Posterior vena cava (tissue), 2 donors: Measurements from ENCODE around the gene LRRC71. TPM values are rescaled to one million over a fixed set of nuclear protein-coding genes. Genes with fewer than 3 reads are reported as not detected.

Experiments used
- DNase-seq: peaks from one replicate; pipeline ENCODE4 v3.0.0-alpha.2; 2020; ENCODE audit warnings: low spot score
- intact Hi-C, 2 donors: fragments of 100-400 bp; cut with DNase I; formaldehyde crosslinking; loops; one replicate each; pipeline versions ENCODE4 v1.14.1 to v1.14.2; 2022 to 2023
- microRNA-seq, 2 donors: library from miRNA; unstranded; fragments of <30 nt; microRNA quantifications; one replicate each; pipeline ENCODE4 v1.2.0, GENCODE V29; 2020 to 2021; ENCODE audit warnings: borderline microRNAs expressed in 2 of 2
- total RNA-seq, 2 donors: library from RNA; stranded (reverse); fragmentation: NEBNext Ultra II Directional; extraction: Animal tissue kit (Norgen Biotek cat#: 25700); gene quantifications; one replicate each; pipeline ENCODE4 v1.2.1, GENCODE V29; 2021
- donor health status: DM: yes; HTN: yes; CAD: no.
- donor health status: DM: yes; HTN: yes; CAD: no.

LRRC71 gene
- total RNA-seq, 2 donors from 2014 or later, result not detected

GRCh38 chr1:156959925-156960324 is 39.5 kb downstream of the LRRC71 start:
- DNase-seq, result no peak
- intact Hi-C loops, result no loop called here

- DNase-seq, result no peak
- intact Hi-C loops, result no loop called here
Observed at GRCh38 chr1:156961709-156962108, 41.3 kb downstream of the LRRC71 start.

- DNase-seq, result no peak
- intact Hi-C loops, result no loop called here
Observed at GRCh38 chr1:156963621-156964020, 43.2 kb downstream of the LRRC71 start.

GRCh38 chr1:156964441-156964840 is 44.0 kb downstream of the LRRC71 start:
- no peak for DNase-seq
- intact Hi-C loops, result no loop called here

- intact Hi-C loops, result no loop called here
- no peak for DNase-seq
Observed at GRCh38 chr1:156969496-156969895, 49.1 kb downstream of the LRRC71 start.

- intact Hi-C loops, result no loop called here
Observed at GRCh38 chr1:156970017-156970416, 49.6 kb downstream of the LRRC71 start.

GRCh38 chr1:156973417-156973816 is 53.0 kb downstream of the LRRC71 start:
- DNase-seq, result no peak
- intact Hi-C loops, result no loop called here

More at GRCh38 chr1:156970017-156970416, 49.6 kb downstream of the LRRC71 start:
- DNase-seq, result no peak

- intact Hi-C loops, result no loop called here
- DNase-seq, result no peak
Observed at GRCh38 chr1:156975084-156975483, 54.7 kb downstream of the LRRC71 start.

- intact Hi-C loops, result no loop called here
- no peak for DNase-seq
Observed at GRCh38 chr1:156980551-156980950, 60.1 kb downstream of the LRRC71 start.

Small RNAs within 50 kb of the gene (microRNA-seq; reads per million reads assigned to microRNA genes)
- 0 to 1.0 reads per million in 2 donors for gene MIR765

Other genes starting within 250 kb of the LRRC71 start
- 100 to 1,000 TPM in 1 of 2 donors, 10 to 100 TPM in 1; 100.0 to 142 TPM for gene NES, start 243.2 kb upstream of the LRRC71 start, total RNA-seq
- gene CRABP2, start 215.0 kb upstream of the LRRC71 start, total RNA-seq, result 10 to 100 TPM in 1 of 2 donors, 1 to 10 TPM in 1; 9.2 to 20.9 TPM
- gene METTL25B, start 192.2 kb upstream of the LRRC71 start, total RNA-seq, result 10 to 100 TPM; 19.6 to 21.6 TPM
- gene ISG20L2, start 191.9 kb upstream of the LRRC71 start, total RNA-seq, result 10 to 100 TPM; 17.3 to 20.3 TPM
- gene MRPL24, start 179.5 kb upstream of the LRRC71 start, total RNA-seq, result 10 to 100 TPM; 60.5 to 63.7 TPM
- 100 to 1,000 TPM; 101 to 126 TPM for gene HDGF, start 169.0 kb upstream of the LRRC71 start, total RNA-seq
- 10 to 100 TPM; 44.3 to 48.6 TPM for gene PRCC, start 153.1 kb upstream of the LRRC71 start, total RNA-seq
- 1 to 10 TPM; 3.2 to 3.4 TPM for gene SH2D2A, start 103.8 kb upstream of the LRRC71 start, total RNA-seq
- under 1 TPM; 0.19 to 0.23 TPM for gene INSRR, start 61.5 kb upstream of the LRRC71 start, total RNA-seq
- gene NTRK1, start 59.8 kb upstream of the LRRC71 start, total RNA-seq, result 1 to 10 TPM; 3.5 to 3.9 TPM
- gene PEAR1, start 26.9 kb upstream of the LRRC71 start, total RNA-seq, result 10 to 100 TPM; 14.5 to 14.6 TPM
- 10 to 100 TPM; 28.8 to 32.2 TPM for gene ARHGEF11, start 125.1 kb downstream of the LRRC71 start, total RNA-seq
- gene ETV3L, start 179.2 kb downstream of the LRRC71 start, total RNA-seq, result not detected
- 10 to 100 TPM; 25.6 to 28.1 TPM for gene ETV3, start 217.8 kb downstream of the LRRC71 start, total RNA-seq